Trophoblast cell (in vitro differentiated cells and primary cell): ENCODE data around the gene PANK1.

ENCODE experiments used
- DNase-seq, 2 donors: peaks; one replicate each; pipeline ENCODE4 v3.0.0-alpha.2; 2016
- H2AFZ ChIP-seq: 2 replicates; pipeline ENCODE4 v1.6.1; 2013; ENCODE audit warnings: low read length, moderate library complexity, mild to moderate bottlenecking; ENCODE audit not compliant: insufficient read depth, poor library complexity
- H2AK5ac ChIP-seq: 2 replicates; pipeline ENCODE4 v1.6.1; 2013; ENCODE audit warnings: mild to moderate bottlenecking, low read length
- H2BK120ac ChIP-seq: 2 replicates; pipeline ENCODE4 v1.6.1; 2013; ENCODE audit warnings: low read length, mild to moderate bottlenecking, moderate library complexity; ENCODE audit not compliant: insufficient read depth, poor library complexity
- H2BK12ac ChIP-seq: 2 replicates; pipeline ENCODE4 v1.6.1; 2013; ENCODE audit warnings: mild to moderate bottlenecking, low read length, moderate library complexity
- H2BK5ac ChIP-seq: 2 replicates; pipeline ENCODE4 v1.6.1; 2013; ENCODE audit warnings: low read length, low read depth, moderate library complexity, mild to moderate bottlenecking; ENCODE audit not compliant: poor library complexity
- H3K14ac ChIP-seq: 2 replicates; pipeline ENCODE4 v1.6.1; 2013; ENCODE audit warnings: mild to moderate bottlenecking, low read length
- H3K18ac ChIP-seq: 2 replicates; pipeline ENCODE4 v1.6.1; 2013; ENCODE audit warnings: mild to moderate bottlenecking, low read length
- H3K23ac ChIP-seq: 2 replicates; pipeline ENCODE4 v1.6.1; 2013; ENCODE audit warnings: low read length
- H3K27ac ChIP-seq: 2 replicates; pipeline ENCODE4 v1.5.1; 2013; ENCODE audit warnings: low read depth, mild to moderate bottlenecking, inconsistent platforms, low read length, moderate library complexity
- H3K27me3 ChIP-seq: 2 replicates; pipeline ENCODE4 v1.6.1; 2013; ENCODE audit warnings: inconsistent platforms, mild to moderate bottlenecking, low read length, moderate library complexity; ENCODE audit not compliant: insufficient read depth
- H3K36me3 ChIP-seq, 2 experiments: 1 replicate in 1 of 2; 2 replicates in 1 of 2; pipeline ENCODE4 v1.6.1; 2013; ENCODE audit warnings: low read length in 2 of 2, mild to moderate bottlenecking in 2 of 2, moderate library complexity in 1 of 2; ENCODE audit not compliant: insufficient read depth in 2 of 2, control insufficient read depth in 1 of 2
- H3K4ac ChIP-seq: 2 replicates; pipeline ENCODE4 v1.6.1; 2013; ENCODE audit warnings: low read depth, mild to moderate bottlenecking, low read length, moderate library complexity
- H3K4me1 ChIP-seq, 2 experiments: 1 replicate in 1 of 2; 2 replicates in 1 of 2; pipeline ENCODE4 v1.6.1; 2013; ENCODE audit warnings: low read length in 2 of 2, mild to moderate bottlenecking in 2 of 2, moderate library complexity in 1 of 2; ENCODE audit not compliant: insufficient read depth in 2 of 2, control insufficient read depth in 1 of 2
- H3K4me2 ChIP-seq: 2 replicates; pipeline ENCODE4 v1.6.1; 2013; ENCODE audit warnings: inconsistent platforms, mild to moderate bottlenecking, low read length, moderate library complexity
- H3K4me3 ChIP-seq: 2 replicates; pipeline ENCODE4 v1.5.1; 2013; ENCODE audit warnings: mild to moderate bottlenecking, low read depth, low read length, inconsistent platforms
- H3K79me1 ChIP-seq: one replicate; pipeline ENCODE4 v1.6.1; 2013; ENCODE audit warnings: low read length
- H3K79me2 ChIP-seq: 2 replicates; pipeline ENCODE4 v1.6.1; 2013; ENCODE audit warnings: low read length, mild to moderate bottlenecking; ENCODE audit not compliant: control insufficient read depth, insufficient read depth, poor library complexity
- H3K9ac ChIP-seq: 2 replicates; pipeline ENCODE4 v1.6.1; 2013; ENCODE audit warnings: mild to moderate bottlenecking, low read length
- H3K9me3 ChIP-seq: 2 replicates; pipeline ENCODE4 v1.6.1; 2013; ENCODE audit warnings: low read depth, mild to moderate bottlenecking, control low read depth, inconsistent platforms, low read length; ENCODE audit not compliant: insufficient read depth
- H4K12ac ChIP-seq: 2 replicates; pipeline ENCODE4 v1.6.1; 2013; ENCODE audit warnings: low read depth, mild to moderate bottlenecking, low read length, moderate library complexity
- H4K8ac ChIP-seq: 2 replicates; pipeline ENCODE4 v1.6.1; 2013; ENCODE audit warnings: low read depth, mild to moderate bottlenecking, low read length, moderate library complexity
- H4K91ac ChIP-seq: one replicate; pipeline ENCODE4 v1.6.1; 2013; ENCODE audit warnings: low read depth, mild to moderate bottlenecking, low read length, moderate library complexity
- WGBS: extraction: QIAGEN DNeasy Blood & Tissue Kit; methylation state at CpG from one replicate; pipeline ENCODE4 v1.1.7; 2013; ENCODE audit warnings: missing lambda C conversion rate; ENCODE audit not compliant: insufficient read length, insufficient coverage; ENCODE audit errors: extremely low coverage; 5-methylcytosine and 5-hydroxymethylcytosine counted together

The PANK1 gene

GRCh38 chr10:89653410-89653869 is 8.4 kb upstream of the PANK1 start:
- no peak overlapping the region for H4K91ac ChIP-seq
- H3K27me3 ChIP-seq = no peaks in the 10 kb centered on the region
- DNase-seq = peak; percentile 50 to 57
- H2BK120ac ChIP-seq = no peak overlapping the region
- H2AK5ac ChIP-seq = no peak overlapping the region
- no peak overlapping the region for H3K23ac ChIP-seq
- no peak overlapping the region for H3K4me2 ChIP-seq
- H3K9ac ChIP-seq = no peak overlapping the region
- H2BK12ac ChIP-seq = no peak overlapping the region
- no peak overlapping the region for H3K27ac ChIP-seq
- no peaks in the 10 kb centered on the region for H3K4me1 ChIP-seq
- no peak overlapping the region for H3K4ac ChIP-seq
- H2BK5ac ChIP-seq = no peak overlapping the region
- WGBS = no CpG with 5 or more reads among the region's 6 CpGs
- H4K12ac ChIP-seq = no peak overlapping the region
- no peak overlapping the region for H4K8ac ChIP-seq
- H3K4me3 ChIP-seq = no peak overlapping the region
- H2AFZ ChIP-seq = no peak overlapping the region
- no peak overlapping the region for H3K14ac ChIP-seq
- no peaks in the 10 kb centered on the region for H3K79me2 ChIP-seq
- H3K79me1 ChIP-seq = no peaks in the 10 kb centered on the region
- no peak overlapping the region for H3K18ac ChIP-seq
- H3K9me3 ChIP-seq = peaks cover 1% of the 10 kb centered on the region
- no peaks in the 10 kb centered on the region for H3K36me3 ChIP-seq

DNA sequence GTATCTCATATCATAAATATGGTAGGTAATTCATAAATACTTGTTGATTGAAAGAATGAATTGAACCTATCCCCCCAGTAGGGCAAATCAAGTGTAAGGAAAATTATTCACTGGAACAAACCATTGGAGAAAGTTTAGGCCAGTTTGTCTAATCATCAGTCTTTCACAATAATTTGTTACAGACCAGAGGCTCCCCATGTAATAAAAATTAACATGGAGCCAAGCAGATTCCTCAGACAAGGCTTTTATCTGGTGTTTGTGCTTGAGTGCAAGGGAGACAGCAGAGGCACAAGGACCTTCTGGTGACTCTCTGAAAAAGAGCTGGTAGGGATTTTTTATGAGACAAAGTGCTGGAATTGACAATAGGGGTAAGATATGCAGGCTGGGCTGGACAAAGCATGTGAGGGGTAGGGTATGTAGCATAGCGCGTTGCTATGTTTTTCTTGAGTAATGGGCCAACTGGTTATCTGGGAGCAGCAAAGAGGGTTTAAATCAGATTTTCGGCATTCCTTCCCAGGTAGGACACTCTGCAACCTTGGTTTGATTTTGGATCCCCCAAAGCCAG is 7.8 kb upstream of the PANK1 start:
- no peak overlapping the region for H3K4me3 ChIP-seq
- H2BK12ac ChIP-seq = no peak overlapping the region
- H3K27ac ChIP-seq = no peak overlapping the region
- H2AK5ac ChIP-seq = no peak overlapping the region
- DNase-seq = peak; percentile 42 to 56
- no peak overlapping the region for H2BK5ac ChIP-seq
- no peak overlapping the region for H3K4ac ChIP-seq
- no peak overlapping the region for H3K9ac ChIP-seq
- no peaks in the 10 kb centered on the region for H3K79me2 ChIP-seq
- peaks cover 4% of the 10 kb centered on the region for H3K9me3 ChIP-seq
- H3K23ac ChIP-seq = no peak overlapping the region
- no peak overlapping the region for H4K91ac ChIP-seq
- no peak overlapping the region for H4K8ac ChIP-seq
- no peak overlapping the region for H2BK120ac ChIP-seq
- H2AFZ ChIP-seq = no peak overlapping the region
- H4K12ac ChIP-seq = no peak overlapping the region
- H3K14ac ChIP-seq = no peak overlapping the region
- H3K27me3 ChIP-seq = no peaks in the 10 kb centered on the region
- no peak overlapping the region for H3K18ac ChIP-seq
- no peaks in the 10 kb centered on the region for H3K4me1 ChIP-seq
- H3K79me1 ChIP-seq = no peaks in the 10 kb centered on the region
- H3K36me3 ChIP-seq = no peaks in the 10 kb centered on the region
- H3K4me2 ChIP-seq = no peak overlapping the region
- WGBS = no CpG with 5 or more reads among the region's 3 CpGs

GRCh38 chr10:89651916-89652573 is 7.0 kb upstream of the PANK1 start:
- no peak overlapping the region for H3K14ac ChIP-seq
- no peak overlapping the region for H3K9ac ChIP-seq
- H2BK12ac ChIP-seq = no peak overlapping the region
- H4K91ac ChIP-seq = no peak overlapping the region
- no peak overlapping the region for H3K4ac ChIP-seq
- H4K8ac ChIP-seq = no peak overlapping the region
- H3K23ac ChIP-seq = no peak overlapping the region
- no peak overlapping the region for H3K4me3 ChIP-seq
- no peak overlapping the region for H4K12ac ChIP-seq
- DNase-seq = peak in 1 of 2 donors; percentile 42
- WGBS = no CpG with 5 or more reads among the region's 3 CpGs
- H2AFZ ChIP-seq = no peak overlapping the region
- H2AK5ac ChIP-seq = no peak overlapping the region
- no peak overlapping the region for H2BK5ac ChIP-seq
- H3K27ac ChIP-seq = no peak overlapping the region
- no peaks in the 10 kb centered on the region for H3K79me2 ChIP-seq
- no peaks in the 10 kb centered on the region for H3K79me1 ChIP-seq
- H3K9me3 ChIP-seq = peaks cover 4% of the 10 kb centered on the region
- no peaks in the 10 kb centered on the region for H3K4me1 ChIP-seq
- H3K4me2 ChIP-seq = no peak overlapping the region
- H2BK120ac ChIP-seq = no peak overlapping the region
- no peaks in the 10 kb centered on the region for H3K27me3 ChIP-seq
- H3K36me3 ChIP-seq = no peaks in the 10 kb centered on the region
- H3K18ac ChIP-seq = no peak overlapping the region

DNA sequence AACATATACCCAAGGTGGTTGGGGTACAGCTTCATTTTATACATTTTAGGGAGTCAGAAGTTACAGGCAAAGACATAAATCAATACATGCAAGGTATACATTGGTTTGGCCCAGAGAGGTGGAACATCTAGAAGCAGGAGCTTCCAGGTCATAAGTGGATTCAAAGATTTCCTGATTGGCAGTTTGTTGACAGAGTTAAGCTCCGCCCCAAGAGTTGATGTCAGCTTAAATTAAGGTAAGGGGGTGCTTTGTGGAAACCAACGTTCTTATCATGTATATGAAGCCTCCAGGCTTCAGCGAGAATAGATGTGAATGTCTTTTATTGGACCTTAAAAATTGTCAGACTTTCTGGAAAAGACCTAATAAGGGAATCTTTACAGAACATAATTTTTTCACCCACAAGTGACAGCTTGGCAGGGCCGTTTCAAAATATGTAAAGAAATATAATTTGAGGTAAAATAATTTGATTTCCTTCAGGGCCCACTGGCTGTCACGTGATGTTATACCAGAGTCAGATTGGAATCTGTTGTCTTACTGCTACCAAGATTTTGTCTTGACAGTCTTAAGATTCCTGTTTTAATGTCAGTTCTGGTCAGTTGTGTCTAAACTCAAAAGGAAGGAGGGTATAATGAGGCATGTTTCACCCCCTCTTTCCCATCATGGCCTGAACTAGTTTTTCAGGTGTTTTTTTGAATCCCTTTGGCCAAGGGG is 6.3 kb upstream of the PANK1 start:
- Histone ChIP-seq H2BK12ac (no peak overlapping the region), H3K14ac (no peak overlapping the region), H3K4ac (no peak overlapping the region), H3K27me3 (no peaks in the 10 kb centered on the region), H3K4me2 (no peak overlapping the region), H3K79me1 (no peaks in the 10 kb centered on the region), H4K91ac (no peak overlapping the region), H2AK5ac (no peak overlapping the region), H2BK5ac (no peak overlapping the region), H3K36me3 (no peaks in the 10 kb centered on the region), H3K23ac (no peak overlapping the region), H4K8ac (no peak overlapping the region), H3K4me1 (no peaks in the 10 kb centered on the region), H3K9me3 (peaks cover 4% of the 10 kb centered on the region), H3K9ac (no peak overlapping the region), H3K4me3 (no peak overlapping the region), H3K79me2 (no peaks in the 10 kb centered on the region), H4K12ac (no peak overlapping the region), H3K18ac (no peak overlapping the region), H3K27ac (no peak overlapping the region), H2BK120ac (no peak overlapping the region), H2AFZ (no peak overlapping the region)
- DNase-seq = no peak
- WGBS = no CpG with 5 or more reads among the region's 5 CpGs
